ENCODE data around the gene RSRC2. TPM values are rescaled to one million over a fixed set of nuclear protein-coding genes. Genes with fewer than 3 reads are reported as not detected.
A peak's percentile ranks its signal among the peaks of the same experiment; 100 is the strongest.
"Not testable (repeated sequence)": the region's sequence is repeated elsewhere in the genome, so short reads cannot be mapped to it uniquely, and the experiment has no call there.

The RSRC2 gene
- total RNA-seq, 5 donors from 2014 or later (not counting 1 experiment from before 2014, with no cell fraction given) = 92.8 to 237 (median 108) TPM

DNA sequence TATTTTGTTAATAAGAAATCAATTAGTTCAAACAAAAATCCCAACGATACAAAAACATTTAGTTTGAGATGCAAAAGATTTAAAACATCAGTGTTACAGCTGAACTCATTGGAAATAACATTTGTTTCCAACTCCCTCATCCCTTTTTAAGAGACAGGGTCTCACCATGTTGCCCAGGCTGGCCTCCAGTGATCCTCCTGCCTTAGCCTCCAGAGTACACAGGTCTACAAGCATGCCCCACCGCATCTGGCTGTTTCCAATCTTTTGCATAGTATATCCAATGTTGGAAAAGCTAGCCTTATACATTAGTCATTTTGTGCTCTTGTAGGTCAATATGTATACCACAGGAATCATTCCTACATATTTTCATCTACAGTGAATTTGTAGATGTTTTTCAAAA is 11.5 kb downstream of the RSRC2 start:
- ATAC-seq (replicated peaks in 1 of 4) (no peak), DNase-seq (no peak)
- Histone ChIP-seq H3K4me1 (ENCODE audit: control insufficient read depth in 1 of 2, extremely low read depth in 1 of 2, insufficient read depth in 2 of 2, low read length in 2 of 2) (peaks cover 0 to 4% of the 10 kb centered on the region in 2 experiments), H3K27me3 (replicated peaks in 1 of 2; ENCODE audit: control insufficient read depth in 2 of 2, extremely low read depth in 1 of 2, insufficient read depth in 2 of 2, low read length in 1 of 2) (no peaks in the 10 kb centered on the region), H3K27ac (ENCODE audit: low read length) (no peak overlapping the region), H3K4me3 (ENCODE audit: control insufficient read depth in 1 of 2, extremely low read depth in 1 of 2, low read length in 1 of 2) (no peak overlapping the region), H3K36me3 (ENCODE audit: control insufficient read depth in 2 of 2, extremely low read depth in 1 of 2, insufficient read depth in 1 of 2, low read length in 1 of 2) (peaks cover 24 to 84% of the 10 kb centered on the region in 2 donors), H3K9me3 (no peaks in the 10 kb centered on the region)
- Mint-ChIP-seq H3K27ac (no peak overlapping the region), H3K4me1 (peaks cover 9 to 33% (median 27%) of the 10 kb centered on the region in 3 donors), H3K9me3 (no peaks in the 10 kb centered on the region), H3K36me3 (peaks cover 53% of the 10 kb centered on the region), H3K4me3 (no peak overlapping the region), H3K27me3 (no peaks in the 10 kb centered on the region)
- ChIA-PET POLR2A (interaction anchor here in 1 of 2 donors (0.5 to 1.2 kb wide), 4 partner anchors 8 to 321 kb away, joined by 3 to 4 read pairs (median 4); no protein-coding TSS in a partner anchor), CTCF (no interaction called here)
- WGBS (ENCODE audit: insufficient coverage) = 100% methylated on average over 1 of the region's 2 CpGs

DNA sequence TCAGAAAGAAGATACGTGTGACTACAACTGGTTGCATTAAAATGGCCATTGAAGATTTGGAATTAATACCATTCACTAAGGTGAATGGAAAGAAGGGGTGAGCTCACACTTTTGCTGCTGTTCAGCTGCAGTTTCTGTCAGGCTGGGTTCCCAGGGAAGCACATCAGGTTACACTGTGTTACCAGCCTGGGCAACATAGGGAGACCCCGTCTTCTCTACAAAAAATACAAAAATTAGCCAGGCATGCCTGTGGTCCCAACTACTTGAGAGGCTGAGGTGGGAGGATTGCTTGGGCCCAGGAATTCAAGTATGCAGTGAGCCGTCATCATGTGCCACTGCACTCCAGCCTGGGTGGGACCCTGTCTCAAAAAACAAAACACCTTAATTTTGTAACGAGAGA is 13.1 kb downstream of the RSRC2 start:
- POLR2A ChIA-PET = interaction anchor here (0.7 to 2.0 kb wide), 6 partner anchors 9 to 27 kb away, joined by 3 to 21 read pairs (median 6); partner anchors contain the start of gene ZCCHC8 (in 1 of the 2)
- ATAC-seq (replicated peaks in 1 of 4) (peak in 1 of 4 experiments; percentile 17), DNase-seq (no peak)
- H3K36me3 ChIP-seq (ENCODE audit: control insufficient read depth in 2 of 2, extremely low read depth in 1 of 2, insufficient read depth in 1 of 2, low read length in 1 of 2) = peaks cover 29 to 84% of the 10 kb centered on the region in 2 donors
- WGBS (ENCODE audit: insufficient coverage) = no CpG with 5 or more reads among the region's 4 CpGs
- H3K4me3 ChIP-seq (ENCODE audit: control insufficient read depth in 1 of 2, extremely low read depth in 1 of 2, low read length in 1 of 2) = no peak overlapping the region
- no peaks in the 10 kb centered on the region for H3K9me3 ChIP-seq
- no peaks in the 10 kb centered on the region for H3K9me3 Mint-ChIP-seq
- H3K27me3 ChIP-seq (replicated peaks in 1 of 2; ENCODE audit: control insufficient read depth in 2 of 2, extremely low read depth in 1 of 2, insufficient read depth in 2 of 2, low read length in 1 of 2) = no peaks in the 10 kb centered on the region
- H3K36me3 Mint-ChIP-seq = peaks cover 45% of the 10 kb centered on the region
- H3K27ac Mint-ChIP-seq = no peak overlapping the region
- CTCF ChIA-PET = interaction anchor here in 1 of 2 donors (0.6 kb wide), 1 partner anchor 721 kb away, joined by 3 read pairs; no protein-coding TSS in a partner anchor
- peaks cover 9 to 20% (median 15%) of the 10 kb centered on the region in 3 donors for H3K4me1 Mint-ChIP-seq
- H3K4me1 ChIP-seq (ENCODE audit: control insufficient read depth in 1 of 2, extremely low read depth in 1 of 2, insufficient read depth in 2 of 2, low read length in 2 of 2) = peaks cover 0 to 4% of the 10 kb centered on the region in 2 experiments
- H3K27me3 Mint-ChIP-seq = no peaks in the 10 kb centered on the region
- no peak overlapping the region for H3K27ac ChIP-seq (ENCODE audit: low read length)
- no peak overlapping the region for H3K4me3 Mint-ChIP-seq

- H3K4me3 ChIP-seq (ENCODE audit: control insufficient read depth in 1 of 2, extremely low read depth in 1 of 2, low read length in 1 of 2); H3K27ac ChIP-seq (ENCODE audit: low read length); H3K4me3 Mint-ChIP-seq; H3K4me1 ChIP-seq (ENCODE audit: control insufficient read depth in 1 of 2, extremely low read depth in 1 of 2, insufficient read depth in 2 of 2, low read length in 2 of 2); H3K9me3 ChIP-seq; H3K27me3 Mint-ChIP-seq; H3K27me3 ChIP-seq (replicated peaks in 1 of 2; ENCODE audit: control insufficient read depth in 2 of 2, extremely low read depth in 1 of 2, insufficient read depth in 2 of 2, low read length in 1 of 2); H3K27ac Mint-ChIP-seq; DNase-seq; H3K9me3 Mint-ChIP-seq; ATAC-seq (replicated peaks in 1 of 4): not testable (repeated sequence)
- POLR2A ChIA-PET = interaction anchor here (0.6 to 2.0 kb wide), 10 partner anchors 9 to 870 kb away, joined by 3 to 21 read pairs (median 4); partner anchors contain the start of gene ZCCHC8 (in 1 of the 2)
- 100% methylated on average over 1 of the region's 3 CpGs for WGBS (ENCODE audit: insufficient coverage)
- CTCF ChIA-PET = interaction anchor here in 1 of 2 donors (0.6 to 1.3 kb wide), 3 partner anchors 41 to 722 kb away, joined by 3 read pairs; no protein-coding TSS in a partner anchor
- H3K36me3 Mint-ChIP-seq = peaks cover 43% of the 10 kb centered on the region
- H3K36me3 ChIP-seq (ENCODE audit: control insufficient read depth in 2 of 2, extremely low read depth in 1 of 2, insufficient read depth in 1 of 2, low read length in 1 of 2) = peaks cover 29 to 85% of the 10 kb centered on the region in 2 donors
- peaks cover 9 to 20% (median 12%) of the 10 kb centered on the region in 3 donors for H3K4me1 Mint-ChIP-seq
These were observed 13.7 kb downstream of the RSRC2 start for GRCh38 chr12:122513028-122513427.

GRCh38 chr12:122508163-122508562 is 18.6 kb downstream of the RSRC2 start:
- Mint-ChIP-seq H3K36me3 (peaks cover 47% of the 10 kb centered on the region), H3K4me3 (no peak overlapping the region), H3K27me3 (no peaks in the 10 kb centered on the region), H3K4me1 (peaks cover 0 to 3% (median 0%) of the 10 kb centered on the region in 3 donors), H3K27ac (no peak overlapping the region), H3K9me3 (no peaks in the 10 kb centered on the region)
- ATAC-seq (replicated peaks in 1 of 4) = no peak
- H3K27me3 ChIP-seq (replicated peaks in 1 of 2; ENCODE audit: control insufficient read depth in 2 of 2, extremely low read depth in 1 of 2, insufficient read depth in 2 of 2, low read length in 1 of 2) = no peaks in the 10 kb centered on the region
- H3K27ac ChIP-seq (ENCODE audit: low read length) = no peak overlapping the region
- H3K4me3 ChIP-seq (ENCODE audit: control insufficient read depth in 1 of 2, extremely low read depth in 1 of 2, low read length in 1 of 2) = no peak overlapping the region
- DNase-seq = no peak
- H3K4me1 ChIP-seq (ENCODE audit: control insufficient read depth in 1 of 2, extremely low read depth in 1 of 2, insufficient read depth in 2 of 2, low read length in 2 of 2) = no peaks in the 10 kb centered on the region
- peaks cover 22 to 95% of the 10 kb centered on the region in 2 donors for H3K36me3 ChIP-seq (ENCODE audit: control insufficient read depth in 2 of 2, extremely low read depth in 1 of 2, insufficient read depth in 1 of 2, low read length in 1 of 2)
- ChIA-PET POLR2A (interaction anchor here in 1 of 2 donors (0.5 to 1.2 kb wide), 4 partner anchors 10 to 1269 kb away, joined by 3 to 10 read pairs (median 6); partner anchors contain the start of genes KNTC1 and RSRC2), CTCF (interaction anchor here in 1 of 2 donors (0.5 kb wide), 1 partner anchor 36 kb away, joined by 3 read pairs; no protein-coding TSS in a partner anchor)
- H3K9me3 ChIP-seq = no peaks in the 10 kb centered on the region
- WGBS (ENCODE audit: insufficient coverage) = 96% methylated on average over 4 of the region's 5 CpGs

- no peak for ATAC-seq (replicated peaks in 1 of 4)
- Mint-ChIP-seq H3K4me1 (peaks cover 9 to 10% (median 9%) of the 10 kb centered on the region in 3 donors), H3K36me3 (peaks cover 42% of the 10 kb centered on the region), H3K27me3 (no peaks in the 10 kb centered on the region), H3K27ac (peak overlapping the region; percentile 34 to 50), H3K4me3 (no peak overlapping the region), H3K9me3 (no peaks in the 10 kb centered on the region)
- Histone ChIP-seq H3K27me3 (replicated peaks in 1 of 2; ENCODE audit: control insufficient read depth in 2 of 2, extremely low read depth in 1 of 2, insufficient read depth in 2 of 2, low read length in 1 of 2) (no peaks in the 10 kb centered on the region), H3K27ac (ENCODE audit: low read length) (no peak overlapping the region), H3K36me3 (ENCODE audit: control insufficient read depth in 2 of 2, extremely low read depth in 1 of 2, insufficient read depth in 1 of 2, low read length in 1 of 2) (peaks cover 16 to 84% of the 10 kb centered on the region in 2 donors), H3K4me3 (ENCODE audit: control insufficient read depth in 1 of 2, extremely low read depth in 1 of 2, low read length in 1 of 2) (no peak overlapping the region), H3K4me1 (ENCODE audit: control insufficient read depth in 1 of 2, extremely low read depth in 1 of 2, insufficient read depth in 2 of 2, low read length in 2 of 2) (peaks cover 7 to 8% of the 10 kb centered on the region in 2 experiments), H3K9me3 (no peaks in the 10 kb centered on the region)
- WGBS (ENCODE audit: insufficient coverage) = 100% methylated on average over 1 of the region's 5 CpGs
- CTCF ChIA-PET = no interaction called here
- POLR2A ChIA-PET = no interaction called here
- DNase-seq = no peak
These were observed 20.3 kb downstream of the RSRC2 start for GRCh38 chr12:122506393-122506938.

DNA sequence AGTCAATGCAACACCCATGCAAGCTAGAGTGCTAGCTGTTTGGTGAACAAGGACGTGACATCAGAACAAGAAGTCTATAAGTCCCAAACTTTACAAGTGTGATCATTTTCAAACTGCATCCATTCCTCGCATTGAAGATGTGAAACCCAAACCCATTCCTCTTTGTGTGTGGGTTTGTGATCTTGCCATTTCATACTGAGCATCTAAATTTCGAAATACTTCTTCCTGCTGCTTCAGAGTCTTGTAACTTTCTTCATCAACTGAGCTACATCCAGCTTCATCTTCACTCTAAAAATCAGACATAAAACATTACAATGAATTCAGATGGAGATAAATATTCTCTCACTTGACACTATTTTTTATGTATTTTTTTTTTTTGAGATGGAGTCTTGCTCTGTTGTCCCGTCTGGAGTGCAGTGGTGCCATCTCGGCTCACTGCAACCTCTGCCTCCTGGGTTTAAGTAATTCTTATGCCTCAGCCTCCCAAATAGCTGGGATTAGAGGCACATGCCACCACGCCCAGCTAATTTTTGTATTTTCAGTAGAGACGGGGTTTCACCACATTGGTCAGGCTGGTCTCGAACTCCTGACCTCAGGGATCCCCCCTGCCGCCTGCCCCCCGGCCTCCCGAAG is 21.2 kb downstream of the RSRC2 start:
- no peaks in the 10 kb centered on the region for H3K9me3 Mint-ChIP-seq
- H3K27me3 ChIP-seq (replicated peaks in 1 of 2; ENCODE audit: control insufficient read depth in 2 of 2, extremely low read depth in 1 of 2, insufficient read depth in 2 of 2, low read length in 1 of 2) = no peaks in the 10 kb centered on the region
- H3K4me3 Mint-ChIP-seq = no peak overlapping the region
- ATAC-seq (replicated peaks in 1 of 4) (no peak), DNase-seq (no peak)
- H3K4me1 Mint-ChIP-seq = peaks cover 15 to 18% (median 18%) of the 10 kb centered on the region in 3 donors
- peaks cover 16 to 75% of the 10 kb centered on the region in 2 donors for H3K36me3 ChIP-seq (ENCODE audit: control insufficient read depth in 2 of 2, extremely low read depth in 1 of 2, insufficient read depth in 1 of 2, low read length in 1 of 2)
- H3K27ac Mint-ChIP-seq = no peak overlapping the region
- no peak overlapping the region for H3K27ac ChIP-seq (ENCODE audit: low read length)
- ChIA-PET POLR2A (interaction anchor here (0.5 to 0.9 kb wide), 3 partner anchors 14 to 1104 kb away, joined by 3 to 11 read pairs (median 3); partner anchors contain the start of genes KNTC1 (in 1 of the 2) and RSRC2 (in 1 of the 2)), CTCF (interaction anchor here in 1 of 2 donors (1.1 kb wide), 1 partner anchor 106 kb away, joined by 4 read pairs; no protein-coding TSS in a partner anchor)
- H3K4me1 ChIP-seq (ENCODE audit: control insufficient read depth in 1 of 2, extremely low read depth in 1 of 2, insufficient read depth in 2 of 2, low read length in 2 of 2) = peaks cover 10 to 13% of the 10 kb centered on the region in 2 experiments
- WGBS (ENCODE audit: insufficient coverage) = 88% methylated on average over 8 of the region's 11 CpGs
- no peaks in the 10 kb centered on the region for H3K27me3 Mint-ChIP-seq
- H3K9me3 ChIP-seq = no peaks in the 10 kb centered on the region
- H3K36me3 Mint-ChIP-seq = peaks cover 37% of the 10 kb centered on the region
- H3K4me3 ChIP-seq (ENCODE audit: control insufficient read depth in 1 of 2, extremely low read depth in 1 of 2, low read length in 1 of 2) = no peak overlapping the region
